ENCODE measurements around the gene THUMPD1. TPM values are rescaled to one million over a fixed set of nuclear protein-coding genes. Genes with fewer than 3 reads are reported as not detected.
"Not testable (repeated sequence)": the region's sequence is repeated elsewhere in the genome, so short reads cannot be mapped to it uniquely, and the experiment has no call there.

The THUMPD1 gene
- total RNA-seq, 1 donor from 2014 or later, result 39.0 TPM

GRCh38 chr16:20707461-20707860, 34.2 kb downstream of the THUMPD1 start:
- Mint-ChIP-seq H3K27me3 (no peaks in the 10 kb centered on the region), H3K27ac (no peak overlapping the region), H3K36me3 (peaks cover 6% of the 10 kb centered on the region), H3K9me3 (no peaks in the 10 kb centered on the region), H3K4me1 (ENCODE audit: unreplicated experiment) (no peaks in the 10 kb centered on the region), H3K4me3 (no peak overlapping the region)
- TF ChIP-seq CTCF (conservative IDR thresholded peaks at IDR 0.05), result no peak
- DNase-seq (ENCODE audit: extremely low spot score, unreplicated experiment), result no peak

DNA sequence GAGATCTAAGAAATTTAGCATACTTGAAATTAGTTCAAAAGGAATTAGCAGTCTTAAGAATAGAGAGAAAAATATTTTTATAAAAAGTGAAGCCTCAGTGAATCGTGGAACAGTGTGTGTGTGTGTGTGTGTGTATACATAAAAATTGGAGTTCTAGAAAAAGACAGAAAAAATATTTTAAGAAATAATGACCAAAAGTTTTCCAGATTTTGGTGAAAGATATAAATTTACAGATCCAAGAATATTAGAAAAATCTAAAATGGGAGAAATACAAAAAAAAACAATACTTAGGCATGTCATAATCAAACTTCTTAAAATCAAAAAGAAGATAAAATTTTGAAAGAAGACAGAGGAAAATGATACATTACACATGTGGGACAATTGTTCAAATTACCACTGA, 35.6 kb downstream of the THUMPD1 start:
- DNase-seq (ENCODE audit: extremely low spot score, unreplicated experiment); H3K4me1 Mint-ChIP-seq (ENCODE audit: unreplicated experiment); H3K27me3 Mint-ChIP-seq; H3K4me3 Mint-ChIP-seq; H3K27ac Mint-ChIP-seq; H3K36me3 Mint-ChIP-seq; H3K9me3 Mint-ChIP-seq: not testable (repeated sequence)

DNA sequence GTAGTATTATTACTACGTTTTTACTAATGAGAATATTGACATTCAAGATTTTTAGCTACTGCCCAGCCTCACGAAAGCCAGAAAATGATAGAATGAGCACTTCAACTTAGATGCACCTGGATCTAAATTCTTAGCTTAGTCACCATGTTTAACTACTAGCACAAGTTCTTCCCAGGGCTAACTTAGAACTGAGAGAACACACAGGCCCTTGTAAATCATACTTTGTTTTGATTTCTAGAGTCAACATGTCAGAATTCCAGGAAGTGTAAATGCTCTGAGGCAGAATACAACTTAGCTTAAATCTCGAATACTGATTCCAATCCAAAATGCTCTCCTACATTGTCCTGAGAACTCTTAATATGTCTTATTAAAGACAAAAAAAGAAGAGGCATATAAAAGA, 37.3 kb downstream of the THUMPD1 start:
- H3K4me3 Mint-ChIP-seq, result no peak overlapping the region
- TF ChIP-seq CTCF (conservative IDR thresholded peaks at IDR 0.05), result no peak
- no peaks in the 10 kb centered on the region for H3K9me3 Mint-ChIP-seq
- H3K36me3 Mint-ChIP-seq, result peaks cover 9% of the 10 kb centered on the region
- no peaks in the 10 kb centered on the region for H3K4me1 Mint-ChIP-seq (ENCODE audit: unreplicated experiment)
- no peak for DNase-seq (ENCODE audit: extremely low spot score, unreplicated experiment)
- no peak overlapping the region for H3K27ac Mint-ChIP-seq
- H3K27me3 Mint-ChIP-seq, result no peaks in the 10 kb centered on the region

DNA sequence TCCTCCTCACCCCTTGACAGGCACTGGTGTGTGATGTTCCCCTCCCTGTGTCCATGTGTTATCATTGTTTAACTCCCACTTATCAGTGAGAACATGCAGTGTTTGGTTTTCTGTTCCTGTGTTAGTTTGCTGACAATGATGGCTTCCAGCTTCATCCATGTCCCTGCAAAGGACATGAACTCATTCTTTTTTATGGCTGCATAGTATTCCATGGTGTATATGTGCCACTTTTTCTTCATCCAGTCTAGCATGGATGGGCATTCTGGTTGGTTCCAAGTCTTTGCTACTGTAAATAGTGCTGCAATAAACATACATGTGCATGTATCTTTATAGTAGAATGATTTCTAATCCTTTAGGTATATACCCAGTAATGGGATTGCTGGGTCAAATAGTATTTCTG, 39.9 kb downstream of the THUMPD1 start:
- H3K4me3 Mint-ChIP-seq; H3K4me1 Mint-ChIP-seq (ENCODE audit: unreplicated experiment); H3K9me3 Mint-ChIP-seq; H3K27ac Mint-ChIP-seq; DNase-seq (ENCODE audit: extremely low spot score, unreplicated experiment); H3K27me3 Mint-ChIP-seq; H3K36me3 Mint-ChIP-seq: not testable (repeated sequence)

DNA sequence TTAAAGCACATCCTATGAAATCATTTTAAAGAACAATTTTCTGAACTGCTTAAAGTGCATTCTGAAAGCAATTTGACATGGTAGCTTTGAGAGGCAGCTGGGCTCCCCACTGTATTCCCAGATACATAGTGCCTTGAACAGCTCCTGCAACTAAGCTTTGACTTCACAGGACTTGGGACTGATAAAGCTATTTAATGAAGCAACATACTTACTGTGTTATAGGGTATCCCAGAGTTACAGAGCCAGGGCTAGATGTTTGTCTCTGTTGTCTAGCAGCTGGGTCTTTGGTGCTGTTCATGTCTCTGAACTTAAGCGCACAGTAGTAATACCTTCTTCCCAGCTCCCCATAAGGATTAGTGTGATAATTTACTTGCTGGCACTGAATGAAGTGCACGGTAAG, 45.0 kb downstream of the THUMPD1 start:
- no peak for DNase-seq (ENCODE audit: extremely low spot score, unreplicated experiment)
- Mint-ChIP-seq H3K36me3 (no peaks in the 10 kb centered on the region), H3K27ac (no peak overlapping the region), H3K9me3 (no peaks in the 10 kb centered on the region), H3K4me1 (ENCODE audit: unreplicated experiment) (peaks cover 4% of the 10 kb centered on the region), H3K4me3 (no peak overlapping the region), H3K27me3 (no peaks in the 10 kb centered on the region)
- TF ChIP-seq CTCF (conservative IDR thresholded peaks at IDR 0.05), result no peak

- H3K27ac Mint-ChIP-seq, result no peak overlapping the region
- peaks cover 4% of the 10 kb centered on the region for H3K4me1 Mint-ChIP-seq (ENCODE audit: unreplicated experiment)
- no peak overlapping the region for H3K4me3 Mint-ChIP-seq
- TF ChIP-seq CTCF (conservative IDR thresholded peaks at IDR 0.05), result no peak
- H3K36me3 Mint-ChIP-seq, result no peaks in the 10 kb centered on the region
- no peaks in the 10 kb centered on the region for H3K27me3 Mint-ChIP-seq
- DNase-seq (ENCODE audit: extremely low spot score, unreplicated experiment), result no peak
- no peaks in the 10 kb centered on the region for H3K9me3 Mint-ChIP-seq
Measured at GRCh38 chr16:20695024-20695423, 46.6 kb downstream of the THUMPD1 start.

- not testable (repeated sequence) for H3K36me3 Mint-ChIP-seq; H3K4me1 Mint-ChIP-seq (ENCODE audit: unreplicated experiment); H3K27me3 Mint-ChIP-seq; H3K4me3 Mint-ChIP-seq; DNase-seq (ENCODE audit: extremely low spot score, unreplicated experiment); H3K9me3 Mint-ChIP-seq; H3K27ac Mint-ChIP-seq
Measured at GRCh38 chr16:20694096-20694495, 47.5 kb downstream of the THUMPD1 start.

Measured in type B pancreatic cell (in vitro differentiated cells).